AG09319 (cell line): ENCODE results near the gene ERG28.

Source experiments
- DNase-seq: peaks from one replicate; pipeline ENCODE4 v3.0.0-alpha.2; 2010; ENCODE audit warnings: low read depth; ENCODE audit errors: extremely low read depth
- CTCF ChIP-seq: IDR thresholded peaks from 2 replicates; pipeline ENCODE4 v1.5.1; 2011; ENCODE audit warnings: low read depth, mild to moderate bottlenecking, inconsistent platforms, low read length, moderate library complexity

ERG28 gene

GRCh38 chr14:75626396-75626795 is 34.3 kb downstream of the ERG28 start:
- DNase-seq = no peak
- TF ChIP-seq CTCF = no peak

- no peak for TF ChIP-seq CTCF
- no peak for DNase-seq
Measured at GRCh38 chr14:75625034-75625433, 35.6 kb downstream of the ERG28 start.

- DNase-seq = no peak
- no peak for TF ChIP-seq CTCF
Measured at GRCh38 chr14:75619548-75619947, 41.1 kb downstream of the ERG28 start.

GRCh38 chr14:75615200-75615599 is 45.5 kb downstream of the ERG28 start:
- DNase-seq = no peak
- no peak for TF ChIP-seq CTCF

- TF ChIP-seq CTCF = no peak
- no peak for DNase-seq
Measured at GRCh38 chr14:75614179-75614578, 46.5 kb downstream of the ERG28 start.

- DNase-seq = no peak
- TF ChIP-seq CTCF = no peak
Measured at GRCh38 chr14:75612157-75612556, 48.5 kb downstream of the ERG28 start.

GRCh38 chr14:75610834-75611233 is 49.8 kb downstream of the ERG28 start:
- no peak for TF ChIP-seq CTCF
- DNase-seq = no peak
